ENCODE data around the gene NTN3.

DNA sequence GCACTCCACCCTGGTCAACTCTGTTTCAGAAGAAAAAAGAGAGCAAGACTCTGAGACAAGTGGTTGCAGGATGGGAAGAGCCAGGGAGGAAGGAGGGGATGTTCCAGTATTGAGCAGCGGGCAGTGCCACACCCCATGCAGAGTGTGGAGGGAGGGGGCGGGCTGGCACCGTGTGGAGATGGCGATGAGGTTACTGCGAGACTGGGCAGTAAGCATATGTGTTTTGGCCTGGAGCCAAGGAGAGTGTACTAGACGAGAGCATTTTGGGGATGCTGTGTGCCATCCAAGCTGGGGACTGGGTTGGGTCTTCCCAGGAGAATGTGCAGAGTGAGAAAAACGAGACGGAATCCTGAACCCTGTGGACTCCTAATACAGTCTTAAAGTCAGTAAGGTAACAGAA lies 7.2 kb downstream of the NTN3 start:
- TF ChIP-seq, protein P1, sequence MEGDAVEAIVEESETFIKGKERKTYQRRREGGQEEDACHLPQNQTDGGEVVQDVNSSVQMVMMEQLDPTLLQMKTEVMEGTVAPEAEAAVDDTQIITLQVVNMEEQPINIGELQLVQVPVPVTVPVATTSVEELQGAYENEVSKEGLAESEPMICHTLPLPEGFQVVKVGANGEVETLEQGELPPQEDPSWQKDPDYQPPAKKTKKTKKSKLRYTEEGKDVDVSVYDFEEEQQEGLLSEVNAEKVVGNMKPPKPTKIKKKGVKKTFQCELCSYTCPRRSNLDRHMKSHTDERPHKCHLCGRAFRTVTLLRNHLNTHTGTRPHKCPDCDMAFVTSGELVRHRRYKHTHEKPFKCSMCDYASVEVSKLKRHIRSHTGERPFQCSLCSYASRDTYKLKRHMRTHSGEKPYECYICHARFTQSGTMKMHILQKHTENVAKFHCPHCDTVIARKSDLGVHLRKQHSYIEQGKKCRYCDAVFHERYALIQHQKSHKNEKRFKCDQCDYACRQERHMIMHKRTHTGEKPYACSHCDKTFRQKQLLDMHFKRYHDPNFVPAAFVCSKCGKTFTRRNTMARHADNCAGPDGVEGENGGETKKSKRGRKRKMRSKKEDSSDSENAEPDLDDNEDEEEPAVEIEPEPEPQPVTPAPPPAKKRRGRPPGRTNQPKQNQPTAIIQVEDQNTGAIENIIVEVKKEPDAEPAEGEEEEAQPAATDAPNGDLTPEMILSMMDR (IDR thresholded peaks at IDR 0.05), result no peak
- TF ChIP-seq POLR2A (IDR thresholded peaks at IDR 0.05) (no peak), EP300 (IDR thresholded peaks at IDR 0.05) (no peak)
